K562 (cell line): ENCODE results near the gene RNF11.

ENCODE experiments used
- AFF4 ChIP-seq: sonication (generic); formaldehyde crosslinking; IDR thresholded peaks from 2 replicates; pipeline ENCODE4 v1.8.0; 2023; ENCODE audit warnings: mild to moderate bottlenecking, missing genetic modification reagents
- ATF7 ChIP-seq: fragments of 450-650 bp; IDR thresholded peaks from 2 replicates; pipeline ENCODE4 v1.7.1; 2014; ENCODE audit warnings: mild to moderate bottlenecking, moderate library complexity
- CBX8 ChIP-seq: fragments of 200-600 bp; sonication (generic); IDR thresholded peaks from 2 replicates; pipeline ENCODE4 v1.6.1; 2012; ENCODE audit warnings: borderline replicate concordance, mixed run types, low read depth, mild to moderate bottlenecking, moderate library complexity, mixed read lengths, low read length, control low read depth, inconsistent platforms; ENCODE audit not compliant: poor library complexity, severe bottlenecking; ENCODE audit errors: extremely low read depth
- CTCF ChIP-seq, 3 experiments: IDR thresholded peaks in 2 of 3; conservative IDR thresholded peaks in 1 of 3; 2 replicates each; pipeline ENCODE4 v1.5.1; 2011 to 2012; ENCODE audit warnings: low read length in 3 of 3, mild to moderate bottlenecking in 3 of 3, control low read depth in 2 of 3, improper control_type of control experiment in 1 of 3, inconsistent platforms in 1 of 3, low read depth in 1 of 3, mixed read lengths in 1 of 3, moderate library complexity in 1 of 3; ENCODE audit not compliant: insufficient read depth in 2 of 3
- NEUROD1 ChIP-seq: fragments of 150-350 bp; IDR thresholded peaks from 2 replicates; pipeline ENCODE4 v1.6.1; 2014; ENCODE audit warnings: borderline replicate concordance, low read length, low read depth; ENCODE audit not compliant: partially characterized antibody
- NONO ChIP-seq, 2 experiments: fragments of 200-400 bp in 1 of 2; fragments of 450-650 bp in 1 of 2; formaldehyde crosslinking in 1 of 2; IDR thresholded peaks; 2 replicates each; pipeline ENCODE4 v1.6.1; 2017; ENCODE audit warnings: low read depth in 2 of 2, mild to moderate bottlenecking in 2 of 2, moderate library complexity in 2 of 2, low read length in 1 of 2
- XRCC3 ChIP-seq: fragments of 450-650 bp; IDR thresholded peaks from 2 replicates; pipeline ENCODE4 v1.6.1; 2017; ENCODE audit warnings: mild to moderate bottlenecking, moderate library complexity
- ZNF274 ChIP-seq: IDR thresholded peaks from 2 replicates; pipeline ENCODE4 v1.6.1; 2011; ENCODE audit warnings: low read depth, mild to moderate bottlenecking, low read length, moderate library complexity, borderline replicate concordance
- ZNF354B ChIP-seq: fragments of 250-450 bp; sonication (Bioruptor Pico); IDR thresholded peaks from 2 replicates; pipeline ENCODE4 v1.4.0; 2020
- TF ChIP-seq, protein P1 (sequence below): sonication (generic); formaldehyde crosslinking; IDR thresholded peaks from 2 replicates; pipeline ENCODE4 v1.8.0; 2023; ENCODE audit warnings: missing genetic modification reagents, mild to moderate bottlenecking, borderline replicate concordance

DNA sequence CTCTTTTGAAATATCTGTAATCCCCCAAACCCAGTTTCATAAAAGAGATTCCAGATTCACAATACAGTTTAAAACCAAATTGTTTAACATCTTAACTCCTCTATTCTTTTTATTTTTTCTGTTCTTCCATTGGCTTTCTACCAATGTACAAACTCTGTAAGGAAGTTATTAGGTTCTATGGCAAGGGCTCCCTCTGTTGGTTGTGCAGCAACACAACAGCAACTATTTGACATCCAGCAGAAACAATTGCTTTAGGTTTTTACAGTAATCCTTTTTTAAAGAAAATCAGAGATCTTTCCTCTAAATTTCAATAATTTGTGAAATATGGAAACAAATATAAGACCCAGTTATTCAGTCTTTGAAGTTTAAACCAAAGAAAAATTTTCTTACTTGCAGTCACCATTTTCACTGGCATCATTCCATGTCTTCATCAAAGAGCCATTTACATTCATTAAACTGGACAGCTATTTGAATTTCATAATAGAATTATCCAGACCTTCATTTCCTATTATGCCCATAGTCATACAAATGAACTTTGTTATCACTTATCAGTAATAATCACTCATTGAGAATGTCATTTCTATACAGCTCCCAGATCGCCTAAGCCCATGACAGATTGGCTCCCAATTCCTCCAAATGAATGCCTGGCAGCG lies 46.5 kb upstream of the RNF11 start:
- TF ChIP-seq, protein P1, sequence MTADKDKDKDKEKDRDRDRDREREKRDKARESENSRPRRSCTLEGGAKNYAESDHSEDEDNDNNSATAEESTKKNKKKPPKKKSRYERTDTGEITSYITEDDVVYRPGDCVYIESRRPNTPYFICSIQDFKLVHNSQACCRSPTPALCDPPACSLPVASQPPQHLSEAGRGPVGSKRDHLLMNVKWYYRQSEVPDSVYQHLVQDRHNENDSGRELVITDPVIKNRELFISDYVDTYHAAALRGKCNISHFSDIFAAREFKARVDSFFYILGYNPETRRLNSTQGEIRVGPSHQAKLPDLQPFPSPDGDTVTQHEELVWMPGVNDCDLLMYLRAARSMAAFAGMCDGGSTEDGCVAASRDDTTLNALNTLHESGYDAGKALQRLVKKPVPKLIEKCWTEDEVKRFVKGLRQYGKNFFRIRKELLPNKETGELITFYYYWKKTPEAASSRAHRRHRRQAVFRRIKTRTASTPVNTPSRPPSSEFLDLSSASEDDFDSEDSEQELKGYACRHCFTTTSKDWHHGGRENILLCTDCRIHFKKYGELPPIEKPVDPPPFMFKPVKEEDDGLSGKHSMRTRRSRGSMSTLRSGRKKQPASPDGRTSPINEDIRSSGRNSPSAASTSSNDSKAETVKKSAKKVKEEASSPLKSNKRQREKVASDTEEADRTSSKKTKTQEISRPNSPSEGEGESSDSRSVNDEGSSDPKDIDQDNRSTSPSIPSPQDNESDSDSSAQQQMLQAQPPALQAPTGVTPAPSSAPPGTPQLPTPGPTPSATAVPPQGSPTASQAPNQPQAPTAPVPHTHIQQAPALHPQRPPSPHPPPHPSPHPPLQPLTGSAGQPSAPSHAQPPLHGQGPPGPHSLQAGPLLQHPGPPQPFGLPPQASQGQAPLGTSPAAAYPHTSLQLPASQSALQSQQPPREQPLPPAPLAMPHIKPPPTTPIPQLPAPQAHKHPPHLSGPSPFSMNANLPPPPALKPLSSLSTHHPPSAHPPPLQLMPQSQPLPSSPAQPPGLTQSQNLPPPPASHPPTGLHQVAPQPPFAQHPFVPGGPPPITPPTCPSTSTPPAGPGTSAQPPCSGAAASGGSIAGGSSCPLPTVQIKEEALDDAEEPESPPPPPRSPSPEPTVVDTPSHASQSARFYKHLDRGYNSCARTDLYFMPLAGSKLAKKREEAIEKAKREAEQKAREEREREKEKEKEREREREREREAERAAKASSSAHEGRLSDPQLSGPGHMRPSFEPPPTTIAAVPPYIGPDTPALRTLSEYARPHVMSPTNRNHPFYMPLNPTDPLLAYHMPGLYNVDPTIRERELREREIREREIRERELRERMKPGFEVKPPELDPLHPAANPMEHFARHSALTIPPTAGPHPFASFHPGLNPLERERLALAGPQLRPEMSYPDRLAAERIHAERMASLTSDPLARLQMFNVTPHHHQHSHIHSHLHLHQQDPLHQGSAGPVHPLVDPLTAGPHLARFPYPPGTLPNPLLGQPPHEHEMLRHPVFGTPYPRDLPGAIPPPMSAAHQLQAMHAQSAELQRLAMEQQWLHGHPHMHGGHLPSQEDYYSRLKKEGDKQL (CRISPR knock-in tag) = no peak
- TF ChIP-seq ATF7 (no peak), XRCC3 (no peak), NONO (IDR thresholded peaks at IDR 0.05; ENCODE audit: low read depth in 2 of 2, low read length in 1 of 2) (no peak), CTCF (IDR thresholded peaks at IDR 0.05 in 2 of 3, conservative IDR thresholded peaks at IDR 0.05 in 1 of 3; ENCODE audit: insufficient read depth in 2 of 3, low read depth in 1 of 3, low read length in 3 of 3) (peak; percentile 84 to 98 (median 87)), ZNF274 (no peak), NEUROD1 (no peak), CBX8 (no peak), ZNF354B (no peak), AFF4 (CRISPR knock-in tag) (no peak)
